Keratinocyte (primary cell): ENCODE measurements around the gene EFTUD2. TPM values are rescaled to one million over a fixed set of nuclear protein-coding genes. Genes with fewer than 3 reads are reported as not detected.
A peak's percentile ranks its signal among the peaks of the same experiment; 100 is the strongest.

Experiments used
- DNase-seq: peaks from one replicate; pipeline ENCODE4 v3.0.0-alpha.2; 2011; ENCODE audit warnings: low read depth, missing footprints, low spot score
- FAIRE-seq: peaks from 2 replicates; lab custom pipeline; 2011; peaks lifted over from hg19 to GRCh38; lab: Jason Lieb, UNC
- H2AFZ ChIP-seq: 2 replicates; pipeline ENCODE4 v1.6.0; 2012; ENCODE audit warnings: low read length, control low read depth, inconsistent platforms; ENCODE audit not compliant: control insufficient read depth
- H3K27ac ChIP-seq: 2 replicates; pipeline ENCODE4 v1.5.1; 2011; ENCODE audit warnings: low read length; ENCODE audit not compliant: control insufficient read depth, insufficient read depth
- H3K27me3 ChIP-seq: 3 replicates; pipeline ENCODE4 v1.6.0; 2011; ENCODE audit warnings: low read length; ENCODE audit not compliant: control insufficient read depth, insufficient read depth; ENCODE audit errors: extremely low read depth
- H3K36me3 ChIP-seq, 2 experiments: 2 replicates in 1 of 2; 3 replicates in 1 of 2; pipeline ENCODE4 v1.5.1; 2011; ENCODE audit warnings: low read length in 2 of 2, mild to moderate bottlenecking in 1 of 2; ENCODE audit not compliant: control insufficient read depth in 2 of 2, insufficient read depth in 2 of 2; ENCODE audit errors: extremely low read depth in 1 of 2
- H3K4me1 ChIP-seq: 3 replicates; pipeline ENCODE4 v1.5.1; 2011; ENCODE audit warnings: low read length; ENCODE audit not compliant: control insufficient read depth, insufficient read depth; ENCODE audit errors: extremely low read depth
- H3K4me2 ChIP-seq: 3 replicates; pipeline ENCODE4 v1.6.0; 2011; ENCODE audit warnings: low read depth, low read length; ENCODE audit not compliant: control insufficient read depth, insufficient read depth; ENCODE audit errors: extremely low read depth
- H3K4me3 ChIP-seq, 3 experiments: fragments of 200-600 bp in 1 of 3; sonication (generic) in 1 of 3; 2 replicates in 2 of 3; 3 replicates in 1 of 3; pipeline ENCODE4 v1.5.1; 2011 to 2016; ENCODE audit warnings: low read length in 3 of 3, mild to moderate bottlenecking in 3 of 3, control low read depth in 2 of 3, inconsistent platforms in 1 of 3, low read depth in 1 of 3, mixed read lengths in 1 of 3, mixed run types in 1 of 3, moderate library complexity in 1 of 3; ENCODE audit not compliant: control insufficient read depth in 2 of 3, insufficient read depth in 2 of 3; ENCODE audit errors: extremely low read depth in 1 of 3
- H3K79me2 ChIP-seq: 2 replicates; pipeline ENCODE4 v1.6.0; 2012; ENCODE audit warnings: low read length; ENCODE audit not compliant: control insufficient read depth, insufficient read depth
- H3K9ac ChIP-seq: 3 replicates; pipeline ENCODE4 v1.6.0; 2011; ENCODE audit warnings: low read length; ENCODE audit not compliant: control insufficient read depth, insufficient read depth; ENCODE audit errors: extremely low read depth
- H3K9me1 ChIP-seq: 3 replicates; pipeline ENCODE4 v1.6.0; 2011; ENCODE audit warnings: low read length; ENCODE audit not compliant: control insufficient read depth, insufficient read depth; ENCODE audit errors: extremely low read depth
- H3K9me3 ChIP-seq: 2 replicates; pipeline ENCODE4 v1.5.1; 2012; ENCODE audit warnings: low read depth, low read length; ENCODE audit not compliant: control insufficient read depth
- H4K20me1 ChIP-seq: 3 replicates; pipeline ENCODE4 v1.6.0; 2011; ENCODE audit warnings: low read length; ENCODE audit not compliant: control insufficient read depth, insufficient read depth; ENCODE audit errors: extremely low read depth
- EZH2 ChIP-seq: IDR thresholded peaks from one replicate; pipeline ENCODE4 v1.6.1; 2012; ENCODE audit warnings: inconsistent platforms, mild to moderate bottlenecking, low read length, moderate library complexity
- dilution Hi-C: fragments of 300-500 bp; cut with MboI; formaldehyde crosslinking; loops from one replicate; pipeline ENCODE4 v1.7.0; 2020; ENCODE audit warnings: low sequenced_read_pairs; ENCODE audit not compliant: extremely low pct_ligation_motif_present
- polyA plus RNA-seq, 5 experiments: library from polyadenylated mRNA; depleted of rRNA in 3 of 5; stranded (reverse) in 3 of 5; stranded (forward) in 1 of 5; unstranded in 1 of 5; fragments of >200 nt; gene quantifications; 1 replicate in 1 of 5; 2 replicates in 3 of 5; 3 replicates in 1 of 5; pipeline versions ENCODE4 v1.2.1 to v1.2.3, GENCODE V29; 2011 to 2012; ENCODE audit warnings: missing spikeins in 2 of 5, low read depth in 1 of 5, low replicate concordance in 1 of 5
- TF ChIP-seq, protein P1 (sequence below), 3 experiments: IDR thresholded peaks in 1 of 3; conservative IDR thresholded peaks in 1 of 3; optimal IDR thresholded peaks in 1 of 3; 2 replicates in 2 of 3; 3 replicates in 1 of 3; pipeline versions ENCODE3 to v1.5.1; 2011; ENCODE audit warnings: low read length in 3 of 3, mild to moderate bottlenecking in 3 of 3, moderate library complexity in 2 of 3, control low read depth in 1 of 3, inconsistent platforms in 1 of 3; ENCODE audit not compliant: insufficient read depth in 2 of 3; ENCODE audit errors: extremely low read depth in 1 of 3

The EFTUD2 gene
- polyA plus RNA-seq, 1 donor (not counting 4 experiments of a cell fraction or from before 2014, with no cell fraction given) = 160 TPM

DNA sequence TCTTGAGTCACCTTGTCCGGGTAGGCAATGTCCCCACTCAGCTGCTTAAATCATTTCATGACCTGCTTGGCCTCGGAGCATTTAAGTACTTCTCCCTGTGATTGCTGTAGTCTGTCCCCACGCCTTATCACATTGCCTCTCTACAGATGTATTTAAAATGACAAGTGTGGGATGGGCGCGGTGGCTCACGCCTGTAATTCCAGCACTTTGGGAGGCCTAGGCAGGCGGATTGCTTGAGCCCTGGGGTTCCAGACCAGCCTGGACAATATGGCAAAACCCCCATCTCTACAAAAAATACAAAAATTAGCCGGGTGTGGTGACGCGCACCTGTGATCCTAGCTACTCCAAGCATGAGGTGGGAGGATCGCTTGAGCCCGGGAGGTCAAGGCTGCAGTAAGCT lies 67.9 kb downstream of the EFTUD2 start:
- TF ChIP-seq, protein P1, sequence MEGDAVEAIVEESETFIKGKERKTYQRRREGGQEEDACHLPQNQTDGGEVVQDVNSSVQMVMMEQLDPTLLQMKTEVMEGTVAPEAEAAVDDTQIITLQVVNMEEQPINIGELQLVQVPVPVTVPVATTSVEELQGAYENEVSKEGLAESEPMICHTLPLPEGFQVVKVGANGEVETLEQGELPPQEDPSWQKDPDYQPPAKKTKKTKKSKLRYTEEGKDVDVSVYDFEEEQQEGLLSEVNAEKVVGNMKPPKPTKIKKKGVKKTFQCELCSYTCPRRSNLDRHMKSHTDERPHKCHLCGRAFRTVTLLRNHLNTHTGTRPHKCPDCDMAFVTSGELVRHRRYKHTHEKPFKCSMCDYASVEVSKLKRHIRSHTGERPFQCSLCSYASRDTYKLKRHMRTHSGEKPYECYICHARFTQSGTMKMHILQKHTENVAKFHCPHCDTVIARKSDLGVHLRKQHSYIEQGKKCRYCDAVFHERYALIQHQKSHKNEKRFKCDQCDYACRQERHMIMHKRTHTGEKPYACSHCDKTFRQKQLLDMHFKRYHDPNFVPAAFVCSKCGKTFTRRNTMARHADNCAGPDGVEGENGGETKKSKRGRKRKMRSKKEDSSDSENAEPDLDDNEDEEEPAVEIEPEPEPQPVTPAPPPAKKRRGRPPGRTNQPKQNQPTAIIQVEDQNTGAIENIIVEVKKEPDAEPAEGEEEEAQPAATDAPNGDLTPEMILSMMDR (optimal IDR thresholded peaks at IDR 0.05 in 1 of 3, IDR thresholded peaks at IDR 0.05 in 1 of 3, conservative IDR thresholded peaks at IDR 0.05 in 1 of 3; ENCODE audit: extremely low read depth in 1 of 3, insufficient read depth in 2 of 3, low read length in 3 of 3) = no peak
- no peaks in the 10 kb centered on the region for H3K9me3 ChIP-seq
- H3K9ac ChIP-seq = no peak overlapping the region
- FAIRE-seq (no peak), DNase-seq (no peak)
- H3K9me1 ChIP-seq = no peaks in the 10 kb centered on the region
- no peak overlapping the region for H3K4me2 ChIP-seq
- no peaks in the 10 kb centered on the region for H3K36me3 ChIP-seq
- H3K27me3 ChIP-seq = no peaks in the 10 kb centered on the region
- H3K4me3 ChIP-seq = no peak overlapping the region
- no peaks in the 10 kb centered on the region for H4K20me1 ChIP-seq
- no peak overlapping the region for H3K27ac ChIP-seq
- H2AFZ ChIP-seq = no peak overlapping the region
- dilution Hi-C loops = no loop called here
- peaks cover 17% of the 10 kb centered on the region for H3K4me1 ChIP-seq
- H3K79me2 ChIP-seq = peaks cover 33% of the 10 kb centered on the region

DNA sequence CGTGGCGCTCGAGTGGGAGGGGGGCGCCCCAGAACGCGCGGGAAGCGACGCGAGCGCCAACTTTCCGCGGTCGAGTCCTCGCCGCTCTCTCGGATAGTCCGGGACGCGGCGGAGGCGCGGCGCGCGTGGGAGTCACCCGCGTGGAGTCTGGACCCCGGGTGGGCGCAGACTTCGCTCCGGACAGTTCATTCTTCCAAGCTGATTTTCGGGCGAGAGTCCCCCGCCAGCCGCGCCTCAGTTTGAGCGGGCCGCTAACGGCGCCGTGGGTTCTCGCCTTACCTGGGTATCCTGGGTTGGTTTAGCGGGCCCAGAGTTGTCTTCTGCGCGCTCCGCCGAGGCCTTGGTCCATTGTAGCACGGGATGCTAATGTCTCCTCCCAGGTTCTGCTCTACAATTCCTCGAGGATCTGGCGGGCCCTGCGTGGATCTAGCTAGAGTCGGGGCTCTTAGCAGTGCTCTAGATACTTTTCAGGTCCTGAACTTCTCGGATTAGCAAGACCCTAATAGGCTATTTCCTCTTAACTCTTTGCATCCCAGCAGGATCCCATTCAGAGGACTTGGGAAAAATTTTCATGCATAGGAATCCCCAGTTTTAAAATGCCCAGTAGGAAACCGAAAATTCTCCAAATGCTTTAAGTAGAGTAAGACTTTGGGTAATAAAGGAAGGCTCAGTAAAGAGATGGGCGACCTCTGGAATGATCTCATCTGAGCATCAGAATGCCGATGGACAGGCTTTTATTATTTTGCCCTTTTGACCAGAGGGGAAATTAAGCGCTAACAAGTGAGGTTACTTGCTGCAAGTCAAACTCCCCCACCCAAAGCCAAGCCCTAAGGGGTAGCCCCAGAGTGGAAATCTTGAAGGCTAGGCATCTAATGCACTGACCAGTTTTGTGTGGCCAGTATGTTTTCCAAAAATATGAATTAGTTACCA lies 68.6 kb downstream of the EFTUD2 start:
- FAIRE-seq = no peak
- Histone ChIP-seq H3K4me3 (peak overlapping the region; percentile 79 to 95 (median 91)), H2AFZ (peak overlapping the region; percentile 73), H3K27me3 (no peaks in the 10 kb centered on the region), H3K9me3 (no peaks in the 10 kb centered on the region), H3K4me2 (peak overlapping the region; percentile 98), H3K27ac (peak overlapping the region; percentile 8), H3K36me3 (no peaks in the 10 kb centered on the region), H3K9me1 (no peaks in the 10 kb centered on the region), H3K4me1 (peaks cover 17% of the 10 kb centered on the region), H3K9ac (peak overlapping the region; percentile 85), H3K79me2 (peaks cover 41% of the 10 kb centered on the region), H4K20me1 (no peaks in the 10 kb centered on the region)
- TF ChIP-seq EZH2 = no peak
- TF ChIP-seq, protein P1 (optimal IDR thresholded peaks at IDR 0.05 in 1 of 3, IDR thresholded peaks at IDR 0.05 in 1 of 3, conservative IDR thresholded peaks at IDR 0.05 in 1 of 3; ENCODE audit: extremely low read depth in 1 of 3, insufficient read depth in 2 of 3, low read length in 3 of 3) = no peak
- dilution Hi-C loops = no loop called here
- no peak for DNase-seq
